GM23338 (cell line): ENCODE results near the gene NSRP1.

Experiments used
- CTCF ChIP-seq, 2 experiments: fragments of 200-600 bp in 1 of 2; sonication (generic) in 1 of 2; conservative IDR thresholded peaks; 2 replicates each; pipeline versions ENCODE4 v1.5.1 to v1.6.1; 2016 to 2017; ENCODE audit warnings: antibody characterized with exemption in 2 of 2, low read depth in 2 of 2, mild to moderate bottlenecking in 2 of 2, moderate library complexity in 1 of 2
- EZH2 ChIP-seq: fragments of 200-600 bp; sonication (generic); IDR thresholded peaks from one replicate; pipeline ENCODE4 v1.8.0; 2017; ENCODE audit warnings: antibody characterized with exemption, mild to moderate bottlenecking, low read depth; ENCODE audit not compliant: unreplicated experiment
- EZH2phosphoT487 ChIP-seq: fragments of 200-600 bp; sonication (generic); IDR thresholded peaks from one replicate; pipeline ENCODE4 v1.8.1; 2018; ENCODE audit warnings: antibody characterized with exemption; ENCODE audit not compliant: unreplicated experiment
- POLR2AphosphoS5 ChIP-seq: IDR thresholded peaks from 2 replicates; pipeline ENCODE4 v1.6.1; 2016; ENCODE audit warnings: antibody characterized with exemption, low read depth
- ZNF331 ChIP-seq: fragments of 250-450 bp; sonication (Bioruptor Pico); IDR thresholded peaks from 2 replicates; pipeline ENCODE4 v1.5.0; 2020; ENCODE audit warnings: low read depth, mild to moderate bottlenecking, moderate library complexity

- TF ChIP-seq CTCF (conservative IDR thresholded peaks at IDR 0.05; ENCODE audit: low read depth in 2 of 2), result no peak
- no peak for TF ChIP-seq EZH2phosphoT487
- no peak for TF ChIP-seq POLR2AphosphoS5
- TF ChIP-seq ZNF331 (CRISPR knock-in tag), result no peak
- TF ChIP-seq EZH2, result no peak
Measured at GRCh38 chr17:30210366-30210765, 93.8 kb downstream of the NSRP1 start.
